ENCODE data around the gene ZYG11B.
"Not testable (repeated sequence)": the region's sequence is repeated elsewhere in the genome, so short reads cannot be mapped to it uniquely, and the experiment has no call there.

ZYG11B gene

DNA sequence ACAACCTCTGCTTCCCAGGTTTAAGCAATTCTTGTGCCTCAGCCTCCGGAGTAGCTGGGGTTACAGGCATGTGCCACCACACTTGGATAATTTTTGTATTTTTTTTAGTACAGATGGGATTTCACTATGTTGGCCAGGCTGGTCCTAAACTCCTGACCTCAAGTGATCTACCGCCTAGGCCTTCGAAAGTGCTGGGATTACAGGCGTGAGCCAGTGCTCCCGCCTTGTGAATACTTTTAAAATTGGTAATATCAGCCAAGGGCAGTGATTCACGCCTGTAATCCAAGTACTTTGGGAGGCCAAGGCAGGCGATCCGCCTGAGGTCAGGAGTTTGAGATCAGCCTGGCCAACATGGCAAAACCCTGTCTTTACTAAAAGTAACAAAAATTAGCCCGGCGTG, 33.7 kb downstream of the ZYG11B start:
- no peak for DNase-seq

DNA sequence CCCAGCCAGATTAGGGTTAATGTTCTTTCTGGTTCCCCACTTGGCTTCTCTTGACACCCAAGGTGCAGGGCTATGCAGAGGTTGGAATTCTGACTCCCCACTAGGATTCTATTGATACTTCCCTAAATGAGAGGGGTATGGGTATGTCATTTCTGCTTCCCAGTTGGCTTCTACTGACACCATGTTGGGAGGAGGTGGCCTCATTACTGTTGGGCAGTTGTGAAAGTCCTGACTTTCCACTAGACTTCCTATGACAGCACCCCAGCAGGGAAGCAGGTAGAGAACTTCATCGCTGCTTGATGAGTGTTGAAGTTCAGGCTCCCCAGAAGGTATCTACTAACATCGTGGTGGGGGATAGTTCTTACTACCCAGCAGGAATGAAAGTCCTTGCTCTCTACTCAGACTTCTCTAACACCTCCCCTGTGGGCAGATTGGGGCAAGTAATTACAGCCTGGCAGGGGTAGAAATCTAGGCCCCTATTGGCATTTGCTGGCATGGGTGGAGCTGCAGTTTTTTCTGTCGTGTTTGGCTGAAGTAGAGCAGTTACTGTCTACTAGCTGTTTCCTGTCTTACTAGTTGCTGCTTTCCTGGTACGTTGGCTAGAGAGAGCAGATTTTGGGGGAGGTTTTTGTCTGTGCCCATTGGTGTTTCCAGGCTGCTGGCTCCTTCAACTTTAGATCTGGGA, 41.5 kb downstream of the ZYG11B start:
- DNase-seq = no peak

DNA sequence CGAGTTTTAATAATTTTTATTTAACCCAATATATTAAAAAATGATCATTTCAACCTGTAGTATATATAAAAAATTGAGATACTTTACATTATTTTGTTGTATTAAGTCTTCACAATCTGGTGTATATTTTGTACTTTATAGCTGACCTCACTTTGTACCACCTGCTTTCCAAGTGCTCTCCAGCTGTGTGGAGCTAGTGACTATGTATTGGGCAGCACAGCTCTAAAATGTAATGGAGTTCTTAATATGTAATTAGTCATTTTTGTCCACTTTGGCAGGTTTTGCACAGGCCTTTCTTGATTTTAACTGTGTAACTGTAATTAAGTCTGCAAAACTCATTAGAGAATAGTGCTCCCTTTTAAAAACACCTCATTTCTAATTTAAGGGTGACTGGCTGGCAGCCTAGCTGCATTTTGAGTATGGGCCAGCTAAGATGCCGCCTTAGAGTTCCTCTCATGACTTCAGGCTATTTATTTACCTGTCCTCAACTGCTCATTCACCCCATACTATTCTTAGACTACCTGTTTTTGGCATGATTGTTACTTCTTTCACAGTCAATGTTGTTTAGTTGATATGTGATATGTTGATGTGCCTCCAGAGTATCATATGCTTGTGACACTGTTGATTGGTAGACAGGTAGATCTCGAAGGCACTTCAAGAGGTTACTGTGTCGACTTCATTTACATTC, 43.2 kb downstream of the ZYG11B start:
- DNase-seq = peak; percentile 8

DNA sequence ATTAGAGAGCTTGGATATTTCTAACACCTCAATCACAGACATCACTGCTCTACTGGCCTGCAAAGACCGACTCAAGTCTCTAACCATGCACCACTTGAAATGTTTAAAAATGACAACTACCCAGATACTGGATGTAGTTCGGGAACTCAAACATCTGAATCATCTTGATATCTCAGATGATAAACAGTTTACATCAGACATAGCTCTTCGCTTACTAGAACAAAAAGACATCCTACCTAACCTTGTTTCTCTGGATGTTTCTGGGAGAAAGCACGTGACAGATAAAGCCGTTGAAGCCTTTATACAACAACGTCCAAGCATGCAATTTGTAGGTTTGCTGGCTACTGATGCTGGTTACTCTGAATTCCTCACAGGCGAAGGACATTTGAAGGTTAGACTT, 45.1 kb downstream of the ZYG11B start:
- no peak for DNase-seq

DNA sequence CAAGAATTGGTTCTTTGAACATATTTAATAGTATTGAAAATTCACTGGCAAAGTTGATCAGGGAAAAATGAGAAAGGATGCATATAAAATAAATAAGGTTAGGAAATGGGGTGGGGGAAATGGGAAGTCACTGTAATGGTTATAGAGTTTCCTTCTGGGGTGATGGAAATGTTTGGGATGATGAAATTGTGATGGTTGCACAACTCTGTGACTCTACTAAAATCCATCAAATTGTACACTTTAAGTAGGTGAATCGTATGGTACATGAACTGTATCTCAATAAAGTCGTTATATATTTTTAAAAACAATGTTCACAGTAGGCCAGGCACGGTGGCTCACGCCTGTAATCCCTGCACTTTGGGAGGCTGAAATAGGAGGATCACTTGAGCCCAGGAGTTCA, 59.9 kb downstream of the ZYG11B start:
- DNase-seq = no peak

DNA sequence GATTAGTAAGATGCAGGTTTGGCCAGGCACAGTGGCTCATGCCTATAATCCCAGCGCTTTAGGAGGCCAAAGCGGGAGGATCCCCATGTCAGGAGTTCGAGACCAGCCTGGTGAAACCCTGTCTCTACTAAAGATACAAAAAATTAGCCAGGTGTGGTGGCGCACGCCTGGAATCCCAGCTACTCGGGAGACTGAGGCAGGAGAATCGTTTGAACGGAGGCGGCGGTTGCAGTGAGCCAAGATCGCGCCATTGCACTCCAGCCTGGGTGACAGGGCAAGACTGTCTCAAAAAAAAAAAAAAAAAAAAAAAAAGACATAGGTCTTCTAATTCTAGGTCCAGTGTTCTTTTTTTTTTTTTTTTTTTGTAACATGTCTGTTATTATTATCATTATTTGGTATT, 64.2 kb downstream of the ZYG11B start:
- not testable (repeated sequence) for DNase-seq

DNA sequence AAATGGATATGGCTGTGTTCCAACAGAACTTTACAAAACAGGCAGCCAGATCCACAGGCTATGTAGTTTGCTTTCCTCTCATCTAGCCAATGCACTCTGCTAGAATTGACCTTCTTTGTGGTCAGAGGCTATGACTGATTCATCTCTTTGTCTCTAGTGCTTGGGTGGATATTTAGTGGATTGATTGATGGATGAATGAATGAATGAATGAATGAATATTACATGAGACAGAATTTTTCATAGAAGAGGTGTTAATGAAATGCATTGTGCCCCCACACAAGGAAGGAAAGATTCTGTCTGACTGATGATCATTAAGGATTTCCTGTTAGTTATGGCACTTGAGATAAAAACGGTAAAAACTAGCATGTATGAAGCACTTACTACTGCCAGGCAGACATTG, 65.8 kb downstream of the ZYG11B start:
- DNase-seq = no peak

DNA sequence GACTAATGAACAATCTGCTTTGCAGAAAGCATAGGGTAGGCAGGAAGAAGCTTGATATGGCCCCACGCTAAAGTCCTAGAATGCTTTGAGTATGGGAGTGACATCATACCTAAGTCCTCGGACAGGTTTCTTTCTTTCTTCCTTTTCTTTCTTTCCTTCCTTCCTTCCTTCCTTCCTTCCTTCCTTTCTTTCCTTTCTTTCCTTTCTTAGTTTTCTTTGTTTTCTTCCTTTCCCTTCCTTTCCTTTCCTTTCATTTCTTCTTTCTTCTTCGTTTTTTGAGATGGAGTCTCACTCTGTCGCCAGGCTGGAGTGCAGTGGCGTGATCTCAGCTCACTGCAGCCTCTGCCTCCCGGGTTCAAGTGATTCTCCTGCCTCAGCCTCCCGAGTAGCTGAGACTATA, 67.5 kb downstream of the ZYG11B start:
- DNase-seq = not testable (repeated sequence)

DNA sequence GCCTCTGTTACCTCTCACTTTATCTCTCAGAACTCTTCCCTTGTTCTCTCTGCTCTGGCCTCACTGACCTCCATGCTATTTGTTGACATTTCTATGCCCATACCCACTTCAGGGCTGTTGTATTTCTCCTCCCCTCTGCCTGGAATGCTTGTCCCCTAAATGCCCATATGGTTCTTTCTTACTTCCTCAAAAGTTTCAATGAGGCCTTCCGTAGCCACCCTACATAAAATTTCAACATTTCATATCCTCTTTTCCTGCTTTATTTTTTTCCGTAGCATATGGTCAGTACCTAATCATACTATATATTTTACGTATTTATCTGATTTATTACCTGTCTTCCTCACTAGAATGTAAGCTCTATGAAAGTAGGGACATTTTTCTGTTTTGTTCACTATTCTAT, 69.2 kb downstream of the ZYG11B start:
- no peak for DNase-seq

DNA sequence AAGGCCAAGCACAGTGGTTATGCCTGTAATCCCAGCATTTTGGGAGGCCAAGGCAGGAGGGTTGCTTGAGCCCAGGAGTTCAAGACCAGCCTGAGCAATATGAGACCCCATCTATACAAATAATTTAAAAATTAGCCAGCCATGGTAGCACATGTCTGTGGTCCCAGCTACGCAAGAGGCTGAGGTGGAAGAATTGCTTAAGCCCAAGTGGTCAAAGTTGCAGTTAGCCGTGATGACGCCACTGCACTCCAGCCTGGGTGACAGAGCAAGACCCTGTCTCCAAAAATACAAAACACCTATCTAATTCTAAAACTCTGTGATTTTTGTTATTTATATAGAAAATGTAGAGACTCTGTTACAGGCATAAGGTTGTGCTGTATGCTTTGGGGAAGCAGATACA, 72.1 kb downstream of the ZYG11B start:
- no peak for DNase-seq

DNA sequence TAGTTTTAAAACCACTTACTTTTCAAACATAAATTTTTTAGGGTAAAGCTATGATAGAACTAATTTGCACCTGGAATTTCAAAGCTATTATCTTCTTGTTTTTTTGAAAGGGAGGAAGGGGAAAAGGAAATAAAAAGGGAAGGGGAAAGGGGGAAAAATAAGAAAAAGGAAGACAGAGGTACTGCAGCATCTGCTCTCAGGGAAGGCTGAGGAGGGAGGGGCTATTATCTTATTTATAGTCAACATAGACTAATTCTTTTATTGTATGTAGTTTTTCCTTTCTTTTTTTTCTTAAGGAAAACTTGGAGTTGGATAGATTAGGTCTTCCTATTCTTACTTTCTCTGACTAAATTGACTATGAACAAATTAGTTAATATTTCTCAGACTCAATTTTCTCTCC, 74.8 kb downstream of the ZYG11B start:
- no peak for DNase-seq

DNA sequence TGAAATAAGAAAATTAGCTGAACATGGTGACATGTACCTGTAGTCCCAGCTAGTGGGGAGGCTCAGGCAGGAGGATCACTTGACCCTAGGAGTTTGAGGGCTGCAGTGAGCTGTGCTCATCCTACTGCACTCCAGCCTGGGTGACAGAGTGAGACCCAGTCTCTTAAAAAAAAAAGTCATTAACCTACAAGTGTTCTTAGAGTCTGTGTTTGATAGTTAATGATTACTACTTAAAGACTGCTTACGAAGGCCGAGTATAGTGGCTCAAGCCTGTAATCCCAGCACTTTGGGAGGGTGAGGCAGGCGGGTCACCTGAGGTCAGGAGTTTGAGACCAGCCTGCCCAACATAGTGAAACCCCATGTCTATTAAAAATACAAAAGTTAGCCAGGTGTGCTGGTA, 77.8 kb downstream of the ZYG11B start:
- DNase-seq = not testable (repeated sequence)

DNA sequence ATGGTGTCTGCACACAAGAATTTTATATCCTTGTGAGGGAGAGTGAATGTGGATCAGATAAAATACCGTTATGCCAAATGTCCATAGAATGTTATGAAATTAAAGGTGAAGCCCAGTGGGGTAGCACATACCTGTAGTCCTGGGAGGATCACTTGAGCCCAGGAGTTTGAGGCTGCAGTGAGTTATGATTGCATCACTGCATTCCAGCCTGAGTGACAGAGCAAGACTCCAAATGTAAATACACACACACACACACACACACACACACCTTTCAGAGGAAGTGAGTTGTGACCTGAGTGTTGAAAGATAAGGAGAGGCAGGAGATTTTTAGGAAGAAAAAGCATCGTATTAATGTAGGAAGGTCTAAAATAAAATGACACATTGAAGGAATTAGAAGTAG, 88.2 kb downstream of the ZYG11B start:
- DNase-seq = no peak

DNA sequence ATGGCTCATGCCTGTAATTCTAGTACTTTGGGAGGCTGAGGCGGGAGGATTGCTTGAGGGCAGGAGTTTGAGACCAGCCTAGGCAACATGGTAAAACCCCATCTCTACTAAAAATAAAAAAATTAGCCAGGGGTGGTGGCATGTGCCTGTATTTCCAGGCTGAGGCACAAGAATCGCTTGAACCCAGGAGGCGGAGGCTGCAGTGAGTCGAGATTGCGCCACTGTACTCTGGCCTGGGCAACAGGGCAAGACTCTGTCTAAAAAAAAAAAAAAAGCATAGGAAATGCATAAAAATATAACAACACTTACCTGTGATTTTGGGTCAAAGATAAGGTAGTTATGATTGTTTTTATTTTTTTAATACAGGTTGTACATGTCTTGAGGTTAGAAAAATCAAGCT, 94.6 kb downstream of the ZYG11B start:
- DNase-seq = not testable (repeated sequence)

DNA sequence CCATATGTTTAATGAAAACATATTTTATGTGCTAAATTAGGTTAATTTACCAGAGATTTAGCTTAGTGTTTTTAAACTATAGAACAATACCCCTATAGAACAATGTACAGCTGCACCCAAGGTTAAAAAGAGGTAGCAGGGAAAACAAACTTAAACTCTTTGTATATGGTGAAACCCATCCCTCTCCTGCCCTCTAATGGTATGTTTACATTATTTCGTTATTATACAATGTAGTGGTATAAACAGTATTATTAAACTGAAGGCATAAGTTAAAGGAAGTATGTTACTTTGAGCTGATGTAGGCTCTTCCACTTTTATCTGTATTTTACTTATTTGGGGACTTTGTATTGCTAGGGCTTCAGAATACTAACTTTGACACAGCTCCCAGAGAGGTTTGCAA, 99.6 kb downstream of the ZYG11B start:
- no peak for DNase-seq

DNA sequence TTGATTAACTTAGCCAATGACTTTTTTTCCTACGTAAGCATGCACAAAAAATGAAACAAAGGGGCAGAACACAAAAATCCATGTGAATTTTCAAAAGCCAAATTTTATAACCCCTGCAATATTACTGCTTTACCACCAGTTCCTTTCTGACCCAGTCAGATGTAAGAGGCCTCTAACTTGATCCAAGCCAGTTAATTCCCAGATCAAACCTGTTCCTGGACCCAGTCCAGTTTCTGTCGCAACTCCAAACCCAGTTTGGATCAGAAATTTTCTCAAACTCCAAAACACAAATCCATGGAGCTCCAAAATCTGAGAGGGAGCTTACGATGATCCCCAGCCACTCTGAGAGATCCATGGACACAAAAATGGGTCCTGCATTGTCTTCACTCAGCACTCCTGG, 108.5 kb downstream of the ZYG11B start:
- DNase-seq = no peak

DNA sequence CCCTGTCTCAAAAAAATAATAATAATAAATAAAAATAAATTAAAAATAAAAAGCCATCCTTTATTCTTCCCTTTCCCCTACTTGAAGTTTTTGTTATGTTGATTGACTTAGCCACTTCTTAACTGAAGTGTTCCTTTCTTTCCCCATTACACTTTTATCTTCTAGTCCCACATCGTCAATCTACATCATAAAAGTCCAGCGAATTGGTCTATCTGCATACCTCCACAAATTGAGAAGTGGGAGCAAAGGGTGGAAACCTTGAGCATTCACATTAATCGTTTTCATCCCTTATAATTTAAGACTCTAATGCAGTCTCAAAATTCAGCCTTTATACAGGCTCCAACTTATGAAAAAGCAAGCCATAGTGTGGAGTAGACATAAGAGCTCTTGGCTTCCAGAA, 109.8 kb downstream of the ZYG11B start:
- DNase-seq = no peak

DNA sequence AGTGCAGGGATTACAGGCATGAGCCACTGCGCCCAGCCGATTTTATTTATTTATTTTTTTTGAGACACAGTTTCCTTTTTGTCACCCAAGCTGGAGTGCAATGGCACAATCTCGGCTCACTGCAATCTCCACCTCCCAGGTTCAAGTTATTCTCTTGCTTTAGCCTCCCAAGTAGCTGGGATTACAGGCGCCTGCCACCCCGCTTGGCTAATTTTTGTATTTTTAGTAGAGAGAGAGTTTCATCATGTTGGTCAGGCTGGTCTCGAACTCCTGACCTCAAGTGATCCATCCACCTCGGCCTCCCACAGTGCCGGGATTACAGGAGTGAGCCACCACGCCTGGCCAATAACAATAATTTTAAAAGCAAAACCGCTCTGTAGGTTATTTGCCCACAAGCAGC, 112.9 kb downstream of the ZYG11B start:
- not testable (repeated sequence) for DNase-seq

DNA sequence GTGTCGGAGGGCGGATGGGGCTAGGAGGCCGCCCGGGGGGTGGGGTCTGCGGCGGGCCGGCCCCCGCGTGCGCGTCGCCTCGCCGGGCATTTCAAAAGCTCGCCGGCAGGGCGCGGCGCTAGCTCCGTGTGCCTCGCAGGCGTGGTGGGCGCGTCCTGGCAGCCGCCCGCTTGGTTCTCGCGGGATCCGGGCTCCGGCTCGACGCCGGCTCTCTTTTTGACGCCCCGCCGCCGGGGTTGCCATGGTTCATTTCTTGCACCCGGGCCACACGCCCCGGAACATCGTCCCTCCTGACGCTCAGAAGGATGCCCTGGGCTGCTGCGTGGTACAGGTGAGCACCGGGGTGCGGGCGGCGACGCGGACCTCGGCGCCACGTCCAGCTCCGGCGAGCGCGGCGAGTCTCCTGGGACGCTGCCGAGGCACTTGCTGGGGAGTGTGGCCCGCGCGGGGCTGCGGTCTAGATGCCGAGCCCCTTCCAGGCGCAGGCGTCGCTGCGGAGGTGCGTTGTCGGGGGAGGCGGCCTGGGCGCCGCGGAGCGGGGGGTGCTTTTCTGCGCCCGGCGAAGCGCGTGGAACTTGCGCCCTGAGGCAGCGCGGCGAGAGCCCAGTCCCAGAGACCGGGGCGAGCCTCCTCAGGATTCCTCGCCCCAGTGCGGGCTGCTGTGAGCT, 116.5 kb downstream of the ZYG11B start, which contains the start of gene ZYG11A:
ZYG11A (plus strand) TSS at position 118 of the 668 bp plus-strand sequence; CDS start at position 242, 124 bp downstream.
- peak; percentile 86 for DNase-seq

DNA sequence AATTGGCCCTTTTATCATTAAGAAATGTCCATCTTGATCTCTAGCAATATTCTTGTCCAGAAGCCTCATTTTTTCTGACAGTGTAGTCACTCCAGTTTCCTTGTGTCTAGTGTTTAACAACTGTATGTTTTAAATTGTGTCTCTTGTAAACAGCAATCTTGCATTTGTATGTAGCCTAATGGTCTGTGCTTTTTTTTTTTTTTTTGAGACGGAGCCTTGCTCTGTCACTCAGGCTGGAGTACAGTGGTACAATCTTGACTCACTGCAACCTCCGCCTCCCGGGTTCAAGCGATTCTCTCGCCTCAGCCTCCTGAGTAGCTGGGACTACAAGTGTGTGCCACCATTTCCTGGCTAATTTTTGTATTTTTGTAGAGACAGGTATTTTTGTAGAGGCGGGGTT, 118.9 kb downstream of the ZYG11B start:
- DNase-seq = not testable (repeated sequence)

DNA sequence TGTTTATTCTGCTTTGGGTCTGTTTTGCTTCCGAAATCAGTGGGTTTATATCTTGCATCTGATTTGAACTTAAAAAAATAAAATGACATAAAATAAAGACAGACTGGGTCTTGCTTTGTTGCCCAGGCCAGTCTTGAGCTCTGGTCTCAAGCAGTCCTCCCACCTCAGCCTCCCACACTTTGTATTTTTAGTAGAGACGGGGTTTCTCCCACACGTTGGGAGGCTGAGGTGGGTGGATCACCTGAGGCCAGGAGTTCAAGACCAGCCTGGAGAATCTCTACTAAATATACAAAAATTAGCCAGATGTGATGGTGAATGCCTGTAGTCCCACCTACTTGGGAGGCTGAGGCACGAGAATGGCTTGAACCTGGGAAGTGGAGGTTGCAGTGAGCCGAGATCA, 122.2 kb downstream of the ZYG11B start:
- no peak for DNase-seq

DNA sequence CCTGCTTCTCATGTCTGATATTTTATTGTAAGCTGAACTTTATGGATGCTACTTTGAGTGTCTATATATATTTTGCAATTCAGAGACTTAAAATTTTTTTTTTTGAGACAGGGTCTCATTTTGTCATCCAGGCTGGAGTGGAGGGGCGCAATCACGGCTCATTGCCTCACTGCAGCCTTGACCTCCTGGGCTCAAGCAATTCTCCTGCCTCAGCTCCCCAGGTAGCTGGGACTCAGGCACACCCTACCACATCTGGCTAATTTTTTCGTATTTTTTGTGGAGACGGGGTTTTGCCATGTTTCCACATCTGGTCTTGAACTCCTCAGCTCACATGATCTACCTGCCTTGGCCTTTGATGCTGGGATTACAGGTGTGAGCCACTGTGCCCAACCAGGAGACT, 124.7 kb downstream of the ZYG11B start:
- DNase-seq = no peak

DNA sequence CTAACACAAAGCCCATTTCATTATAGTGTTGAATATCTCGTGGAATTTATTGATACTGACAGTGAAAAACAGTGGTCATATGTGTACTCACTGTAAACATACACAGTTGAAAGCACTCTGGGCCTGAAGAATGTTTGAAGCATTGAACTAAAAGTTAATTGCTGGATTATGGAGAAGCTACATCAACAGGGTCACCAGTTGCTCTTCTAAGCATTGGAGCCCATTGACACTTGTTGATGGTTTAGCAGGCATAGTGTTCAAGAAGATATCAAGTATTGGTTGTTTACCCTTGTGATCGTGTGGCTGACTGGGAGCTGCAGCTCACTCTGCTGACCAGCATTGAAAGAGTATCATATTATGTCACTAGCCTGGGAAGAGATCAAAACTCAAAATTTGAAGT, 126.6 kb downstream of the ZYG11B start:
- no peak for DNase-seq

DNA sequence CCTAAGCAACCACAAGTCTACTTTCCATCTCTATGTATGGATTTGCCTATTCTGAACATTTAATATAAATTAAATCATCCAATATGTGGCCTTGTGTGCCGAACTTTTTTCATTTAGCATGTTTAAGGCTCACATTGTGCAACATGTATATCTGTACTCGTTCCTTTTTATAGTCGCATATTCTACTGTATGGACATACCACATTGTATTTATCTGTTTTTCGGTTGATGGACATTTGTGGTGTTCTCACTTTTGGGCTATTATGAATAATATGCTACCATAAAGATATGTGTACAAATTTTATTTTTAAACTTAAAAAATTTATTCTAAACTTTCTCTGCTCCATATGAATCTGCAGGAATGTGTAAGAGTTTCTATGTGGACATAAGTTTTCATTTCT, 129.3 kb downstream of the ZYG11B start:
- no peak for DNase-seq
